ENCODE data around the gene ARL6IP5. TPM values are rescaled to one million over a fixed set of nuclear protein-coding genes. Genes with fewer than 3 reads are reported as not detected.
A peak's percentile ranks its signal among the peaks of the same experiment; 100 is the strongest.

ARL6IP5 gene
- polyA plus RNA-seq, 3 donors = 69.3 to 458 (median 430) TPM

DNA sequence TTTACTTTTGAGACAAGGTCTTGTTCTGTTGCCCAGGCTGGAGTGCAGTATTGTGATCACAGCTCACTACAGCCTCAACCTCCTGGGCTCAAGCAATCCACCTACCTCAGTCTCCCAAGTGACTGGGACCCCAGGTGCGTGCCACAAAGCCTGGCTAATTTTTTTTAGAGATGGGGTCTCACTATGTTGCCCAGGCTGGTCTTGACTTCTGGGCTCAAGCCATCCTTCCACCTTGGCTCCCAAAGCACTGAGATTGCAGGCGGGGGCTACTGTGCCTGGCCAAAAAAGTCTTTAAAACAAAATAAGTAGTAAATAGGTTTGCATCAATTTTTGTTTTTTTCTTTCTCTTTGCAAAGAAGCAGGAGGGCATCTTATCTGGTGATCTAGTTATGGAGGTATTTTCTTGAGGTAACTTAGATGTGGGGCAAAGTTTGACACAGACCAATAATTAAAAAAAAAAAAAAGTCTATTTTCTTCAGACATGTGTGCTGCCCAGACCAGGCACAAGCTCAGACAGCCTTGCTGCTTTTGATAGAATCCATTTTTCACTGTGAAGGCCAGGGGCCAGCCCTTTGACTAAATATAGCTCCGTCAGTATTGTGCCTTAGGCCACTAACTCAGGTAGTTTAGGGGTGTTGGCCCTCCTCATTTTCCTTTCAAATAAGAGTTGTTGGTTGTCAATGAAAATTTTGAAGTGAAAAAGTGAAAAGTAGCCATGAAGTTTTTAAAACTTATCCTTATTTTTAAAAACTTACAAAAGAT lies 2.5 kb downstream of the ARL6IP5 start:
- peaks cover 85 to 89% of the 10 kb centered on the region in 2 donors for H3K4me1 ChIP-seq (ENCODE audit: control insufficient read depth in 1 of 2, insufficient read depth in 2 of 2, low read length in 2 of 2)
- Mint-ChIP-seq H3K36me3 (peaks cover 9 to 18% of the 10 kb centered on the region in 2 donors), H3K9me3 (no peaks in the 10 kb centered on the region), H3K27me3 (ENCODE audit: low read depth in 3 of 3) (no peaks in the 10 kb centered on the region), H3K4me3 (peak overlapping the region; percentile 16 to 30), H3K27ac (peak overlapping the region in 5 of 7 donors; percentile 14 to 61 (median 57)), H3K4me1 (peaks cover 78% of the 10 kb centered on the region)
- peaks cover 69% of the 10 kb centered on the region for H3K79me2 ChIP-seq (ENCODE audit: insufficient read depth, low read length)
- H2AFZ ChIP-seq (ENCODE audit: insufficient read depth, low read depth, low read length, poor library complexity, severe bottlenecking) = no peak overlapping the region
- no peaks in the 10 kb centered on the region for H3K9me3 ChIP-seq (replicated peaks in 1 of 2; ENCODE audit: control insufficient read depth in 1 of 2, insufficient read depth in 1 of 2, low read length in 2 of 2)
- peak overlapping the region; percentile 78 for H3K9ac ChIP-seq (ENCODE audit: insufficient read depth, low read length, poor library complexity, severe bottlenecking)
- TF ChIP-seq, protein P1, sequence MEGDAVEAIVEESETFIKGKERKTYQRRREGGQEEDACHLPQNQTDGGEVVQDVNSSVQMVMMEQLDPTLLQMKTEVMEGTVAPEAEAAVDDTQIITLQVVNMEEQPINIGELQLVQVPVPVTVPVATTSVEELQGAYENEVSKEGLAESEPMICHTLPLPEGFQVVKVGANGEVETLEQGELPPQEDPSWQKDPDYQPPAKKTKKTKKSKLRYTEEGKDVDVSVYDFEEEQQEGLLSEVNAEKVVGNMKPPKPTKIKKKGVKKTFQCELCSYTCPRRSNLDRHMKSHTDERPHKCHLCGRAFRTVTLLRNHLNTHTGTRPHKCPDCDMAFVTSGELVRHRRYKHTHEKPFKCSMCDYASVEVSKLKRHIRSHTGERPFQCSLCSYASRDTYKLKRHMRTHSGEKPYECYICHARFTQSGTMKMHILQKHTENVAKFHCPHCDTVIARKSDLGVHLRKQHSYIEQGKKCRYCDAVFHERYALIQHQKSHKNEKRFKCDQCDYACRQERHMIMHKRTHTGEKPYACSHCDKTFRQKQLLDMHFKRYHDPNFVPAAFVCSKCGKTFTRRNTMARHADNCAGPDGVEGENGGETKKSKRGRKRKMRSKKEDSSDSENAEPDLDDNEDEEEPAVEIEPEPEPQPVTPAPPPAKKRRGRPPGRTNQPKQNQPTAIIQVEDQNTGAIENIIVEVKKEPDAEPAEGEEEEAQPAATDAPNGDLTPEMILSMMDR (IDR thresholded peaks at IDR 0.05) = no peak
- WGBS (ENCODE audit: insufficient coverage) = no CpG with 5 or more reads among the region's 3 CpGs
- intact Hi-C loops (cut with micrococcal nuclease) = loop anchor here (5.0 to 10.0 kb wide), 2 partner anchors 35 to 1978 kb away; partner anchors contain the start of gene TMF1 (in 1 of the 2)
- peak overlapping the region; percentile 94 for H3K4me2 ChIP-seq (replicated peaks; ENCODE audit: extremely low read depth, low read length, poor library complexity, severe bottlenecking)
- H4K20me1 ChIP-seq (ENCODE audit: insufficient read depth, low read length) = peaks cover 53% of the 10 kb centered on the region
- no peaks in the 10 kb centered on the region for H3K27me3 ChIP-seq (ENCODE audit: control insufficient read depth in 2 of 2, insufficient read depth in 2 of 2, low read length in 2 of 2)
- DNase-seq = no peak
- H3K4me3 ChIP-seq (replicated peaks in 1 of 3; ENCODE audit: low read depth in 2 of 3, low read length in 3 of 3) = peak overlapping the region in 2 of 3 experiments; percentile 75 to 93
- peak overlapping the region; percentile 80 to 94 for H3K27ac ChIP-seq (ENCODE audit: low read depth in 1 of 2, low read length in 2 of 2)
- H3K36me3 ChIP-seq (replicated peaks in 1 of 2; ENCODE audit: control insufficient read depth in 1 of 2, insufficient read depth in 2 of 2, low read length in 2 of 2) = peaks cover 7 to 24% of the 10 kb centered on the region in 2 donors

- no peaks in the 10 kb centered on the region for H3K9me3 Mint-ChIP-seq
- peaks cover 10 to 18% of the 10 kb centered on the region in 2 donors for H3K36me3 Mint-ChIP-seq
- peaks cover 7 to 24% of the 10 kb centered on the region in 2 donors for H3K36me3 ChIP-seq (replicated peaks in 1 of 2; ENCODE audit: control insufficient read depth in 1 of 2, insufficient read depth in 2 of 2, low read length in 2 of 2)
- H3K4me3 ChIP-seq (replicated peaks in 1 of 3; ENCODE audit: low read depth in 2 of 3, low read length in 3 of 3) = peak overlapping the region in 1 of 3 experiments; percentile 93
- DNase-seq = peak in 2 of 3 donors; percentile 51 to 59
- WGBS (ENCODE audit: insufficient coverage) = no CpG with 5 or more reads among the region's 2 CpGs
- no peaks in the 10 kb centered on the region for H3K27me3 Mint-ChIP-seq (ENCODE audit: low read depth in 3 of 3)
- H3K4me2 ChIP-seq (replicated peaks; ENCODE audit: extremely low read depth, low read length, poor library complexity, severe bottlenecking) = peak overlapping the region; percentile 94
- H4K20me1 ChIP-seq (ENCODE audit: insufficient read depth, low read length) = peaks cover 57% of the 10 kb centered on the region
- H3K27me3 ChIP-seq (ENCODE audit: control insufficient read depth in 2 of 2, insufficient read depth in 2 of 2, low read length in 2 of 2) = no peaks in the 10 kb centered on the region
- TF ChIP-seq, protein P1 (IDR thresholded peaks at IDR 0.05) = no peak
- peak overlapping the region in 1 of 2 donors; percentile 94 for H3K27ac ChIP-seq (ENCODE audit: low read depth in 1 of 2, low read length in 2 of 2)
- intact Hi-C loops (cut with micrococcal nuclease) = loop anchor here (5.0 to 10.0 kb wide), 2 partner anchors 36 to 1977 kb away; partner anchors contain the start of gene TMF1 (in 1 of the 2)
- no peak overlapping the region for H2AFZ ChIP-seq (ENCODE audit: insufficient read depth, low read depth, low read length, poor library complexity, severe bottlenecking)
- no peaks in the 10 kb centered on the region for H3K9me3 ChIP-seq (replicated peaks in 1 of 2; ENCODE audit: control insufficient read depth in 1 of 2, insufficient read depth in 1 of 2, low read length in 2 of 2)
- peak overlapping the region in 1 of 2 donors; percentile 76 for H3K4me3 Mint-ChIP-seq
- peaks cover 85 to 89% of the 10 kb centered on the region in 2 donors for H3K4me1 ChIP-seq (ENCODE audit: control insufficient read depth in 1 of 2, insufficient read depth in 2 of 2, low read length in 2 of 2)
- peak overlapping the region; percentile 15 to 84 (median 77) for H3K27ac Mint-ChIP-seq
- peaks cover 77% of the 10 kb centered on the region for H3K4me1 Mint-ChIP-seq
- peaks cover 75% of the 10 kb centered on the region for H3K79me2 ChIP-seq (ENCODE audit: insufficient read depth, low read length)
- no peak overlapping the region for H3K9ac ChIP-seq (ENCODE audit: insufficient read depth, low read length, poor library complexity, severe bottlenecking)
Measured at GRCh38 chr3:69088063-69088462, 3.3 kb downstream of the ARL6IP5 start.
